GM19351 (cell line): ENCODE measurements around the gene C3.

Experiments
- ATAC-seq: cut with Tn5 transposase; IDR thresholded peaks from one replicate; pipeline ENCODE4 v1.9.1; 2021; ENCODE audit warnings: mild to moderate bottlenecking, moderate library complexity; ENCODE audit not compliant: unreplicated experiment

Gene C3

GRCh38 chr19:6745965-6746364, 25.5 kb upstream of the C3 start:
- ATAC-seq = no peak

- no peak for ATAC-seq
Observed at GRCh38 chr19:6744381-6745301, 24.2 kb upstream of the C3 start.

GRCh38 chr19:6743714-6744380, 23.4 kb upstream of the C3 start:
- no peak for ATAC-seq

- ATAC-seq = no peak
Observed at GRCh38 chr19:6743066-6743465, 22.6 kb upstream of the C3 start.

- no peak for ATAC-seq
Observed at GRCh38 chr19:6740589-6741343, 20.3 kb upstream of the C3 start.

GRCh38 chr19:6739883-6740588, 19.6 kb upstream of the C3 start:
- ATAC-seq = no peak

- ATAC-seq = no peak
Observed at GRCh38 chr19:6739390-6739882, 19.0 kb upstream of the C3 start, which contains the start of gene TRIP10. TRIP10 (plus strand) TSS chr19:6739680; CDS start chr19:6739762, 82 bp downstream.

- no peak for ATAC-seq
Observed at GRCh38 chr19:6738787-6739389, 18.4 kb upstream of the C3 start.

GRCh38 chr19:6737873-6738786, 17.7 kb upstream of the C3 start:
- no peak for ATAC-seq

GRCh38 chr19:6737284-6737872, 16.9 kb upstream of the C3 start, which contains the start of gene GPR108:
GPR108 (minus strand) TSS chr19:6737580; CDS start chr19:6737576, 4 bp downstream.
- ATAC-seq = peak; percentile 59

- no peak for ATAC-seq
Observed at GRCh38 chr19:6736917-6737283, 16.4 kb upstream of the C3 start.

- ATAC-seq = no peak
Observed at GRCh38 chr19:6736169-6736916, 15.9 kb upstream of the C3 start.

GRCh38 chr19:6735181-6735911, 14.9 kb upstream of the C3 start:
- ATAC-seq = no peak

- no peak for ATAC-seq
Observed at GRCh38 chr19:6734096-6734696, 13.7 kb upstream of the C3 start.

- no peak for ATAC-seq
Observed at GRCh38 chr19:6733338-6734095, 13.1 kb upstream of the C3 start.

GRCh38 chr19:6732803-6733337, 12.4 kb upstream of the C3 start:
- ATAC-seq = no peak
